ENCODE data around the gene MLLT6.
"Not testable (repeated sequence)": the region's sequence is repeated elsewhere in the genome, so short reads cannot be mapped to it uniquely, and the experiment has no call there.

Gene MLLT6

DNA sequence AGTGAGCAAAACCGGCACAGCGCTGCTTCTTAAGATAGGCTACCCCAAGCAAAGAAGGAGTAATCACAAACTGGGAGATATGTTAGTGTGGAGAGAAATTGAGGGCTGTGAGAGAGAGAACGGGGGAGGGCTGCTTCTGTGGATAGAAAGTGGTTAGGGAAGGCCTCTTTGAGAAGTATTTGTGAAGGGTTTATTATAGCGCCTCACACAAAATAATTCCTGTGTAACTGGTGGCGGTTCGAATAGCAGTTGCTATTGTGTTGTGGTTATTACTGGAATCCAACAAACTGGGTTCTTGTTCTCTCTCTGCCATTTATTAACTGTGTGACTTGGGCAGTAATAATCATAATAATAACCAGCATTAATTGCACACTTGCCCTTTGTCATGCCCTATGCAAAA is 15.9 kb downstream of the MLLT6 start:
- CTCF ChIA-PET = interaction anchor here (1.7 to 3.5 kb wide), 4 partner anchors 7 to 10 kb away, joined by 4 to 23 read pairs (median 13); partner anchors contain the start of gene CISD3
- TF ChIP-seq, protein P1, sequence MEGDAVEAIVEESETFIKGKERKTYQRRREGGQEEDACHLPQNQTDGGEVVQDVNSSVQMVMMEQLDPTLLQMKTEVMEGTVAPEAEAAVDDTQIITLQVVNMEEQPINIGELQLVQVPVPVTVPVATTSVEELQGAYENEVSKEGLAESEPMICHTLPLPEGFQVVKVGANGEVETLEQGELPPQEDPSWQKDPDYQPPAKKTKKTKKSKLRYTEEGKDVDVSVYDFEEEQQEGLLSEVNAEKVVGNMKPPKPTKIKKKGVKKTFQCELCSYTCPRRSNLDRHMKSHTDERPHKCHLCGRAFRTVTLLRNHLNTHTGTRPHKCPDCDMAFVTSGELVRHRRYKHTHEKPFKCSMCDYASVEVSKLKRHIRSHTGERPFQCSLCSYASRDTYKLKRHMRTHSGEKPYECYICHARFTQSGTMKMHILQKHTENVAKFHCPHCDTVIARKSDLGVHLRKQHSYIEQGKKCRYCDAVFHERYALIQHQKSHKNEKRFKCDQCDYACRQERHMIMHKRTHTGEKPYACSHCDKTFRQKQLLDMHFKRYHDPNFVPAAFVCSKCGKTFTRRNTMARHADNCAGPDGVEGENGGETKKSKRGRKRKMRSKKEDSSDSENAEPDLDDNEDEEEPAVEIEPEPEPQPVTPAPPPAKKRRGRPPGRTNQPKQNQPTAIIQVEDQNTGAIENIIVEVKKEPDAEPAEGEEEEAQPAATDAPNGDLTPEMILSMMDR (IDR thresholded peaks at IDR 0.05; ENCODE audit: insufficient read depth, low read length, missing control alignments) = no peak

DNA sequence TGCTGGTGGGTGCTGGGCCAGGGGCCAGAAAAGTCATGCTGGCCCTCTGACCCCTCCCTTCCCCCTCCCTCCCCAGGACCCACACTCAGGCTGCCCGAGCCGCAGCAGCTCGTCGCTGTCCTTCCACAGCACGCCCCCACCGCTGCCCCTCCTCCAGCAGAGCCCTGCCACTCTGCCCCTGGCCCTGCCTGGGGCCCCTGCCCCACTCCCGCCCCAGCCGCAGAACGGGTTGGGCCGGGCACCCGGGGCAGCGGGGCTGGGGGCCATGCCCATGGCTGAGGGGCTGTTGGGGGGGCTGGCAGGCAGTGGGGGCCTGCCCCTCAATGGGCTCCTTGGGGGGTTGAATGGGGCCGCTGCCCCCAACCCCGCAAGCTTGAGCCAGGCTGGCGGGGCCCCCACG is 16.7 kb downstream of the MLLT6 start:
- TF ChIP-seq, protein P1 (IDR thresholded peaks at IDR 0.05; ENCODE audit: insufficient read depth, low read length, missing control alignments) = no peak
- no peak for DNase-seq (ENCODE audit: low read depth, low spot score)
- ChIA-PET POLR2A (no interaction called here), CTCF (interaction anchor here (1.7 to 2.2 kb wide), 2 partner anchors 9 kb away, joined by 4 to 11 read pairs; partner anchors contain the start of gene CISD3)
- H3K4me3 ChIP-seq (ENCODE audit: low read depth, low read length) = no peak overlapping the region

More for the DNA sequence above, 15.9 kb downstream of the MLLT6 start:
- no peak for DNase-seq (ENCODE audit: low read depth, low spot score)
- H3K4me3 ChIP-seq (ENCODE audit: low read depth, low read length) = no peak overlapping the region
- POLR2A ChIA-PET = no interaction called here

DNA sequence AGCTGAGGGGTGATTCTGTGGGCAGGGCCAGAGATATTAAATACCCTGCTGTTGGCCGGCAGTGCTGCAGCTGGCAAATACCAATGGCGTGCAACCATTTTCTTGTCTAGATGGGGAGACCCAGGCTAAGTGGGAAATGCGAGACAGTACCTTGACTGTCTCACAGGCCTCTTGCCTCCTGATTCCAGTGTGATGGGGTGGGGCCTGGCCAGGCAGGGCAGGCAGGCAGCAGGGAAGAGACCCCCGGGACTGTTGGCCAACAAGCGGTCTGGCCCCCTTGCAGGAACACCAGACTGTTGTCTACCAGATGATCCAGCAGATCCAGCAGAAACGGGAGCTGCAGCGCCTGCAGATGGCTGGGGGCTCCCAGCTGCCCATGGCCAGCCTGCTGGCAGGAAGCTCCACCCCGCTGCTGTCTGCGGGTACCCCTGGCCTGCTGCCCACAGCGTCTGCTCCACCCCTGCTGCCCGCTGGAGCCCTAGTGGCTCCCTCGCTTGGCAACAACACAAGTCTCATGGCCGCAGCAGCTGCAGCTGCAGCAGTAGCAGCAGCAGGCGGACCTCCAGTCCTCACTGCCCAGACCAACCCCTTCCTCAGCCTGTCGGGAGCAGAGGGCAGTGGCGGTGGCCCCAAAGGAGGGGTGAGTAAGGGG is 19.4 kb downstream of the MLLT6 start:
- CTCF ChIA-PET = interaction anchor here (3.7 kb wide), 1 partner anchor 11 kb away, joined by 27 read pairs; no protein-coding TSS in a partner anchor

DNA sequence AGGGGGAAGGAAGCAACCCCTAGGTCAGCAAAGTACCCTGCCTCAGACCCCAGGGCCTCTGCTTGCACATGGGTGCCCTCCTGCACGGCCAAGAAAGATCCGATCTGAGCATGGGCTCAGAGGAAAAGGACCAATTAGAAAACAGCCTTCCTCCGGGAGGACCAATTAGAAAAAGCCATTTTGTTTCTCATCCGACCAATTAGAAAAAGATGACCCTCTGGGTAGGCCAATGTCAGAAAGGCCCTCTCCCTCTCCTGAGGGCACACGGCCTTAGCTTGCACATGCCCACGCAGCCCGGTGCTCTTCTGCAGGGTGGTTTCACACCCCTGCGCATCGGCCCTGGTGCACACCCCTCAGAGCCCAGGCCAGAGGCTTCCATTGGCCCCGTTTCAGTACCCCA is 20.0 kb downstream of the MLLT6 start:
- H3K4me3 ChIP-seq (ENCODE audit: low read depth, low read length) = no peak overlapping the region
- ChIA-PET CTCF (interaction anchor here (3.7 kb wide), 1 partner anchor 11 kb away, joined by 27 read pairs; no protein-coding TSS in a partner anchor), POLR2A (interaction anchor here (1.6 kb wide), 1 partner anchor 13 kb away, joined by 3 read pairs; no protein-coding TSS in a partner anchor)
- TF ChIP-seq, protein P1 (IDR thresholded peaks at IDR 0.05; ENCODE audit: insufficient read depth, low read length, missing control alignments) = no peak
- DNase-seq (ENCODE audit: low read depth, low spot score) = no peak

More for the DNA sequence above, 19.4 kb downstream of the MLLT6 start:
- H3K4me3 ChIP-seq (ENCODE audit: low read depth, low read length) = no peak overlapping the region
- TF ChIP-seq, protein P1 (IDR thresholded peaks at IDR 0.05; ENCODE audit: insufficient read depth, low read length, missing control alignments) = no peak
- DNase-seq (ENCODE audit: low read depth, low spot score) = no peak
- POLR2A ChIA-PET = interaction anchor here (1.6 kb wide), 1 partner anchor 14 kb away, joined by 3 read pairs; no protein-coding TSS in a partner anchor

DNA sequence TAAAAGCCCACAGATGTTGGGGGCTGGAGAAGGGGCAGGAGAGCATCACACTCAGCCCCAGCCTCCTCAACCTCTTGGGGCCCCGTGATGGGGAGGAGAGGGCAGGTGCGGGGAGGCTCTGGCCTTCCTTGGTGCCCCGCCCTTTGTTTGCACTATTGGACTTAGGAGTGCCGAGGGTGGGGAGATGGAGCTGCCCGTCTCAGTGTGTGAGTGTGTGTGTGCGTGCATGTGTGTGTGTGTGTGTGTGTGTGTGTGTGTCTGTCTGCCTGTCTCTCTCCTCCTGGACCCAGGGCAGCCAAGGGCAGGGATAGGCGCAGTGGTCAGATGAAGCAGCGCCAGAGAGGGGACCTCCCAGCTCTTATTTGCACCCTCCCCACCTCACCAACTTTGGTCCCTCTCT is 21.1 kb downstream of the MLLT6 start:
- DNase-seq (ENCODE audit: low read depth, low spot score); POLR2A ChIA-PET; H3K4me3 ChIP-seq (ENCODE audit: low read depth, low read length): not testable (repeated sequence)
- CTCF ChIA-PET = interaction anchor here (1.8 to 3.7 kb wide), 2 partner anchors 9 to 10 kb away, joined by 5 to 27 read pairs; no protein-coding TSS in a partner anchor

DNA sequence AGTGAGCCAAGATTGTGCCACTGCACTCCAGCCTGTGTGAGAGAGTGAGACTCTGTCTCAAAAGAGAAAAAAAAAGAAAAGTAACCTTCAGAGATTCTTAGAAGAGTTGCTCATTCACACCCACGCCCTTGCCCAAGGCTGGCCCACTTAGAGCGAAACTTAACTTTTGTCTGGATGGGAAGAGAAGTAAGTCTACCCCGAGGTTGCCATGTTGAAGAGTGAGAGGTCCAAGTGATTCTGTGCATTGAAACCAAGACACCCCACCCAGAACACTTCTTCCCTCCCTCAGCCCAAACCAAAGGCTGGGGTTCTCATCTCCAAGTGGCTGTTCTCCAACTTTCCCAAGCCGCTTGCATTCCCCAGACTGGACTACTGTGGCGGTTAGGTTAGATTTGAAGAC is 22.7 kb downstream of the MLLT6 start:
- CTCF ChIA-PET = interaction anchor here (1.0 to 2.9 kb wide), 7 partner anchors 8 to 51 kb away, joined by 3 to 23 read pairs (median 11); partner anchors contain the start of gene EPOP
- DNase-seq (ENCODE audit: low read depth, low spot score) = no peak
- TF ChIP-seq, protein P1 (IDR thresholded peaks at IDR 0.05; ENCODE audit: insufficient read depth, low read length, missing control alignments) = no peak
- POLR2A ChIA-PET = interaction anchor here (0.6 kb wide), 1 partner anchor 21 kb away, joined by 3 read pairs; no protein-coding TSS in a partner anchor
- H3K4me3 ChIP-seq (ENCODE audit: low read depth, low read length) = no peak overlapping the region

Measured in AG04449 (cell line).